Measurements from ENCODE around the gene TMEM131L.

The TMEM131L gene

GRCh38 chr4:153521999-153522801, 56.0 kb downstream of the TMEM131L start:
- DNase-seq (ENCODE audit: low read depth in 2 of 2) = peak; percentile 23 to 29

- DNase-seq (ENCODE audit: low read depth in 2 of 2) = peak in 1 of 2 donors; percentile 17
Observed at GRCh38 chr4:153522802-153523094, 56.6 kb downstream of the TMEM131L start.

GRCh38 chr4:153523164-153523796, 57.1 kb downstream of the TMEM131L start:
- DNase-seq (ENCODE audit: low read depth in 2 of 2) = no peak

GRCh38 chr4:153523941-153524386, 57.8 kb downstream of the TMEM131L start:
- DNase-seq (ENCODE audit: low read depth in 2 of 2) = no peak

GRCh38 chr4:153524682-153525081, 58.5 kb downstream of the TMEM131L start:
- no peak for DNase-seq (ENCODE audit: low read depth in 2 of 2)

DNA sequence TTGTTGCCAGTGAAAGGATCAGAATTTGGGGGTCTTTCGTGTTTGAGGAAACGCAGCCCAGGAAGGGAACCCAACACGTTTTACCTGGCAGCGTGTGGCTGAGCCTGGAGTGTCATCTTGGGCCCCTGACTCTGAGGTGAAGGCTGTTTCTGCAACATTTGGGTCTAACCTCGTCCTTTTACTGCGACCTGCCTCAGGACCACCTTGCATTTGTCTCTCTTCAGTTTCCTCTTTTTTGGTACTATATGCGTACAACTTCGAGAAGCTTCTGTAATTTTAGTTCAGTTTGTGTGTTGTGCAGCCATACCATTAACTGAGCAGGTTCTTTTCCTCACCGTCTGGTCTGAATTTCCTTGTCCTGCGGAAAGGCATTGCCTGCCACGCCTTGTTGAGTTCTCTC, 61.5 kb downstream of the TMEM131L start:
- no peak for DNase-seq (ENCODE audit: low read depth in 2 of 2)

DNA sequence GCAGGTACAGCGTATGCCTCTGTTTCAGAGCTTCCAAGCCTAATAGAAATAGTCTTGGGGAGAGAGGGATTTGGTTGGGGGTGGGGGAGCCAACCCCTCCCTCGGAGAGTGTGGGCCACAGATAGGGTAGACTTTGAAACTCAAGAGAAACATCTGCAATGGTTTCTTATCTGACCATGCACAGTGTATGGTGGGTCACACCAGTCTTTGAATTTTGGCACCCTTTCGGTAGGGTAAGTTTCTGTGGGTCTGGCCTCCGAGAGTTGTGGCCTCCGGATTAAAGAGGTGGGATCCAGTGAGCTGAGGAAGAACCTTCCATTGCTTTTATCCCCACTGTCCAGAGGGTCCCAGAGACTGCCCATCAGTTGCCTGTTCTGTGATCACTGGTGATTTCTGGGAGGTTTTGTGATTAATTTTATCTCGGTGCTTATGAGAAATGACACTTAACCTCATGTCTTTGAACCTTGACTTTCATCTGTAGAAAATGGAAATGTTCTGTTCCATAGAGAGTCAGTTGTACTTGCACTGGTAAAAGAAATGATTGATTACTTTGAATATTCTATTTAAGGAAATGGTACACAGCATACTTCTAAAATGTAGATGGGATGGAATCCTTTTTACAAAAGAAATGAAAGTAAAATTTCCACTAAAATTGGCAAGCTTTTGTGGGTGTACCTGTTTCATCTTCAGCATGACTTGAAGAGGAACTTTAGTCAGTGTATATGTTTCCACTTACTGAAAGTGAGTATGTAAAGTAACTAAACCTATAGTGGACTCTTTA, 62.7 kb downstream of the TMEM131L start:
- no peak for DNase-seq (ENCODE audit: low read depth in 2 of 2)

DNA sequence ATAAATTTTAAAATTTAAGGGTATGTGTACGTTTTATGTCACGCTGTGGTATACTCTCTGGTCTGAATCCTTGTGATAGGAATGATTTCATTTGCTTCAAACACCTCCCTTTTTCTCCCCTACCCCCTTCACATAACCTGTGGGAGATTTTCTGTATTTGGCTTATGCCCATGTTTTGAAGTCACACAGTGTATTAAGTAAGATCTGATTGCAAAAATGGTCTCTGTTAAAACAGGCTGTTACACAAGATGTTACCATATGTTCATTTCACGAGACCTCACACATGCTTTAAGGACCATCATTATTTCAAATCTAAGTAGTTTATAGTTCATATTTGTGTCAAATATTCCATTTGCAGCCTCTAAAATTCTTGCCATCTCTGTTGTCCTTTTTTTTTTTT, 63.5 kb downstream of the TMEM131L start:
- DNase-seq (ENCODE audit: low read depth in 2 of 2) = no peak

- DNase-seq (ENCODE audit: low read depth in 2 of 2) = peak in 1 of 2 donors; percentile 20
Observed at GRCh38 chr4:153530284-153530999, 64.3 kb downstream of the TMEM131L start.

DNA sequence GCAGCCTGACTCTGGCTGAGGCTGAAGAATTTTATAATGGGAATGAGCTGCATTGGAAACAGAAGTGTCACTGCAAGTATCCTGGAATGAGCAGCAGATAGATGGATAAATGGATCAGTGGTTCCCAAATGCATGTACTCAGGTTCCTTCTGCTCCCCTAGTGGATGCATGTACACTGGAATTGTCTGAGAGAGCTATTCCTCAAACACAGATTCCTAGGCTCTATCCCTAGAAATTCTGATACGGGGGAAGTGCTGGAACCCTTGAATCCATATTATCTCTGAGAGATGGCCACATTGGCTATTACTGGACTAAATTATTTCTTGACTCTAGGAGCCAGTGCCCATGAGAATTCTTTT, 64.8 kb downstream of the TMEM131L start:
- DNase-seq (ENCODE audit: low read depth in 2 of 2) = no peak

DNA sequence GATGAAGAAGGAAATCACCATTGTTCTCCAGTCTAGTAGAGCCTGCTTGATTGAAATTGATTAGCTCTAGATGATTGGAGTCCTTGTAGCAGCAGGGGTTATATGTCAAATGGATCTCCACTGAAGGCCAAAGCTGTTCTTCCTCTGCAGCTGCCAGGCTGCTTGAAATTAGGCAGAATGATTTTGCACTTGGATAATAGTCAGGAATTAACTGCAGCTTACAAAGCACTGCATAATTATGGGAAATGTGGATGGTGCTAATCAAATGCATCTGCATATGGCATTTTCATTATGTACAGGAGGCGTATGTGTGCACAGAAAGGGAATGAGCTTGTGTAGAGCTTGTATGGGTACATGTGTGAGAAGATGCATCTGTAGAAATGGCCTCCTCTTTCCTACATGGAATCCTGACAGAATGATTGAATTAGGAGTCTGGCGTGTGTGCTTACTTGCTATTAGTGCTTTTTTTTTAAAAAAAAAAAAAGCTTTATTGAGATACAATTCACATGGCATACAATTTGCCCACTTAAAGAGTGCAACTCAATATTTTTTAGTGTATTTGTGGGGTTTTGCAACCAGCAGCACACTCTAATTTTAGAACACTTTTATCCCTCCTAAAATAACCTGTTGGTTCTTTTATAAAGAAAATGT, 65.9 kb downstream of the TMEM131L start:
- no peak for DNase-seq (ENCODE audit: low read depth in 2 of 2)

- no peak for DNase-seq (ENCODE audit: low read depth in 2 of 2)
Observed at GRCh38 chr4:153532636-153533035, 66.5 kb downstream of the TMEM131L start.

- no peak for DNase-seq (ENCODE audit: low read depth in 2 of 2)
Observed at GRCh38 chr4:153533387-153533786, 67.2 kb downstream of the TMEM131L start.

DNA sequence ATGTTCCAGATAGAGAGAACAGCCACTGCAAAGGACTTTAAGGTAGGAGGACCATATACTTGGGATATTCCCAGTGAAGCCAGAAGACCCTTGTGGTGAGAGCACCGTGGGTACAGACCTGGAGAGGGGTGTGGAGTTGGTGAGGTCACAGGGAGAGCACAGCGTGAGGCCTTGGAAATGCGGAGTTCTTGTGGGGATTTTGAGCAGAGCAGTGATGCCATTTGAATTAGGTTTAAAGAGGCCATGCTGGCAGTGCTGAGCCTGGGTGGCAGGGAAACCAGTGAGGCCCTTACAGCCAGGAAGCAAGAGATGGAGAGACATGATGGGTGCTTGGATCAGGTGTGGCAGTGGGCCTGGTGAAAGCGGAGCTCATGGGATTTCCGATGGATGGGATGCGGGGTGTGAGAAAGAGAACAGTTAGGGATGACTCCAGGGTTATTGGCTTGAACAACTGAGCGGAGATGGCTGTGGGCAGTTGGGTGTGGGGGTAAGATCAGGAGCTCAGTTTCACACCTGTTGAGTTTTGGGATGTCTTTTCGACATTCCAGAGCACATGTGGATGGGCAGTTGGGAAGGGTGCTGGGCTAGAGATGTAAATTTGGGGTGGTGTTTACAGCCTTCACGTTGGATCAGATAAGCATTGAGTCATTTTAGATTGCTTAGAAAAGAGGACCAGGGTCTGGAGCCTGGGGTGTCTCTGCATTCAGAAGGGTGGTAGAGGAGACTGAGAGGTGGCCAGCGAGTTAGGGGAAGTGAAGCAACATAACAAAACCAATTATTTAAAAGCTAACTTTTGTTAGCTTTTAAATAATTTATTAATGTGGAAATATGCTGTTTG, 68.9 kb downstream of the TMEM131L start:
- DNase-seq (ENCODE audit: low read depth in 2 of 2) = no peak

GRCh38 chr4:153535772-153536513, 69.8 kb downstream of the TMEM131L start:
- DNase-seq (ENCODE audit: low read depth in 2 of 2) = no peak

DNA sequence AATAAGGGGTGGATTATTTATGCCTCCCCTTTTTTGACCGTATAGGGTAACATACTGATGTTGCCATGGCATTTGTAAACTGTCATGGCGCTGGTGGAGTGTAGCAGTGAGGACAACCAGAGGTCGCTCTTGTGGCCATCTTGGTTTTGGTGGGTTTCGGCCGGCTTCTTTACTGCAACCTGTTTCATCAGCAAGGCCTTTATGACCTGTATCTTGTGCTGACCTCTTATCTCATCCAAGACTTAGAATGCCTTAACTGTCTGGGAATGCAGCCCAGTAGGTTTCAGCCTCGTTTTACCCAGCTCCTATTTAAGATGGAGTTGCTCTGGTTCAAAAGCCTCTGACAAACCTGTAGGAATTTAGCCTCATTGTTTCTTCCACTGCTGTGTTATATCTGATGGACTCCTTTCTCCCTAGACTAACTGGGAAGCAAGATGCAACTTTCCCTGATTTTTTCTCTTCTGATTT, 71.4 kb downstream of the TMEM131L start:
- no peak for DNase-seq (ENCODE audit: low read depth in 2 of 2)

GRCh38 chr4:153538487-153539357, 72.6 kb downstream of the TMEM131L start:
- DNase-seq (ENCODE audit: low read depth in 2 of 2) = no peak

GRCh38 chr4:153539422-153539821, 73.3 kb downstream of the TMEM131L start:
- no peak for DNase-seq (ENCODE audit: low read depth in 2 of 2)

All from stimulated activated CD8-positive, alpha-beta memory T cell treated with anti-CD3 and anti-CD28 coated beads, Interleukin-2, amount 100 ng/mL, for 1 hour (primary cell).